ENCODE results near the gene SCN10A. TPM values are rescaled to one million over a fixed set of nuclear protein-coding genes. Genes with fewer than 3 reads are reported as not detected.

Gene SCN10A
- total RNA-seq, 1 donor from 2014 or later: not detected

- TF ChIP-seq CTCF (IDR thresholded peaks at IDR 0.05): no peak
- Histone ChIP-seq H3K4me1 (no peaks in the 10 kb centered on the region), H3K27me3 (ENCODE audit: low read depth) (no peaks in the 10 kb centered on the region), H3K36me3 (no peaks in the 10 kb centered on the region), H3K9me3 (no peaks in the 10 kb centered on the region), H3K4me3 (no peak overlapping the region), H3K27ac (no peak overlapping the region)
- intact Hi-C loops (cut with DNase I): no loop called here
- no peak for ATAC-seq
- no peak for DNase-seq
Observed at GRCh38 chr3:38711321-38711720, 104.7 kb downstream of the SCN10A start.

- ATAC-seq: no peak
- no peak for TF ChIP-seq CTCF (IDR thresholded peaks at IDR 0.05)
Observed at GRCh38 chr3:38707730-38708129, 108.3 kb downstream of the SCN10A start.

GRCh38 chr3:38706961-38707360, 109.1 kb downstream of the SCN10A start:
- TF ChIP-seq CTCF (IDR thresholded peaks at IDR 0.05): no peak
- Histone ChIP-seq H3K9me3 (no peaks in the 10 kb centered on the region), H3K4me3 (no peak overlapping the region), H3K27ac (no peak overlapping the region), H3K4me1 (no peaks in the 10 kb centered on the region), H3K27me3 (ENCODE audit: low read depth) (no peaks in the 10 kb centered on the region), H3K36me3 (no peaks in the 10 kb centered on the region)
- ATAC-seq (no peak), DNase-seq (no peak)
- intact Hi-C loops (cut with DNase I): no loop called here

More at GRCh38 chr3:38707730-38708129, 108.3 kb downstream of the SCN10A start:
- Histone ChIP-seq H3K27ac (no peak overlapping the region), H3K4me3 (no peak overlapping the region), H3K27me3 (ENCODE audit: low read depth) (no peaks in the 10 kb centered on the region), H3K9me3 (no peaks in the 10 kb centered on the region), H3K36me3 (no peaks in the 10 kb centered on the region), H3K4me1 (no peaks in the 10 kb centered on the region)
- no peak for DNase-seq
- intact Hi-C loops (cut with DNase I): no loop called here

GRCh38 chr3:38702231-38702630, 113.8 kb downstream of the SCN10A start:
- TF ChIP-seq CTCF (IDR thresholded peaks at IDR 0.05): no peak
- ATAC-seq: no peak
- Histone ChIP-seq H3K36me3 (no peaks in the 10 kb centered on the region), H3K27ac (no peak overlapping the region), H3K9me3 (no peaks in the 10 kb centered on the region), H3K4me3 (no peak overlapping the region), H3K27me3 (ENCODE audit: low read depth) (no peaks in the 10 kb centered on the region), H3K4me1 (no peaks in the 10 kb centered on the region)
- intact Hi-C loops (cut with DNase I): no loop called here
- DNase-seq: no peak

GRCh38 chr3:38698760-38699159, 117.3 kb downstream of the SCN10A start:
- H3K27me3 ChIP-seq (ENCODE audit: low read depth): no peaks in the 10 kb centered on the region
- no peak for DNase-seq
- no peaks in the 10 kb centered on the region for H3K4me1 ChIP-seq
- no peak for ATAC-seq
- intact Hi-C loops (cut with DNase I): no loop called here
- no peaks in the 10 kb centered on the region for H3K36me3 ChIP-seq
- H3K4me3 ChIP-seq: no peak overlapping the region
- no peak for TF ChIP-seq CTCF (IDR thresholded peaks at IDR 0.05)
- no peaks in the 10 kb centered on the region for H3K9me3 ChIP-seq
- no peak overlapping the region for H3K27ac ChIP-seq

- TF ChIP-seq CTCF (IDR thresholded peaks at IDR 0.05): no peak
- Histone ChIP-seq H3K4me3 (no peak overlapping the region), H3K9me3 (no peaks in the 10 kb centered on the region), H3K4me1 (no peaks in the 10 kb centered on the region), H3K27ac (no peak overlapping the region), H3K36me3 (no peaks in the 10 kb centered on the region), H3K27me3 (ENCODE audit: low read depth) (no peaks in the 10 kb centered on the region)
- ATAC-seq (no peak), DNase-seq (no peak)
- intact Hi-C loops (cut with DNase I): no loop called here
Observed at GRCh38 chr3:38698061-38698460, 118.0 kb downstream of the SCN10A start.
